Measurements from ENCODE around the gene NPC1L1.

GRCh38 chr7:44477938-44478337 is 63.2 kb downstream of the NPC1L1 start:
- TF ChIP-seq ZNF274 (IDR thresholded peaks at IDR 0.05; ENCODE audit: low read depth, low read length) (no peak), SUZ12 (IDR thresholded peaks at IDR 0.05; ENCODE audit: extremely low read depth, insufficient read depth, insufficient read length) (no peak), YY1 (IDR thresholded peaks at IDR 0.05; ENCODE audit: insufficient read depth, insufficient read length) (no peak)
